Measurements from ENCODE around the gene SCUBE3.

Gene SCUBE3

DNA sequence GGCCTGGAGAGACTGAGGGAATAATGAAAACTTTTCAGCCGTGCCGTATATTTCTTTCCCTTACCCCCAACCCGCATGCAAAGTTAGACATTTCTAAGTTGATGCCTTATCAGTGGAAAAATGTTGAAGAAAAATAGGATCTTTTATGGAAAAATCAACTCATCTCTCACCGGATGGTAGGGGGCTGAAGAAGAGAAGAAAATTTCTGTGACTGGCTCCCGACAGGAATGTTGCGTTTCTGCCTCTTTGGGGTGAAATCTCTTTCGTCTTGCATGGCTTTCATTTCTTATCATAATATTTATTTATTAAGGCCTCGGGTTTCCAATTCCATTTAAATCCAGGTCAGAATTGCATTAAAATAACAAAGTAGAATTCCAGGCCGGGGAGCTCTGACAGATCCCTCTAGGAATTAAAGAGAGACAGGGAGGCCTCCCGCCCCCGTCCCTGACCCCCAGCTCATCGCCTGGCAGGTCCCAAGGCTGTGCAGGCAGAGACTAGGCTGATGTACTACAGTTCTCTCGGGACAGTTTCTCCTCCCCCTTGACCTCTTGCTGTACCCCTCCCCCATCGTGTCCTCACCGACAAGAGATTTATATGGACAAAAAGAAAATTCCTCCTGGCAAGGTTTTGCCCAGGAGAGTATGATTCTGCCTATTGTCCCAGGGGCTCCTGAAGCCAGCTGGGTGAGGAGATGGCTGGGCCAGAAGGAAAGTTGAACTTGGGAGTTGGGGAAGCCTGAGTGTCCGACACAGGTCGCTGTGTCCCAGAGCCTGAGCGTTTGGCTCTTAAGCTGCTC, 1.3 kb downstream of the SCUBE3 start:
- no peak for DNase-seq

DNA sequence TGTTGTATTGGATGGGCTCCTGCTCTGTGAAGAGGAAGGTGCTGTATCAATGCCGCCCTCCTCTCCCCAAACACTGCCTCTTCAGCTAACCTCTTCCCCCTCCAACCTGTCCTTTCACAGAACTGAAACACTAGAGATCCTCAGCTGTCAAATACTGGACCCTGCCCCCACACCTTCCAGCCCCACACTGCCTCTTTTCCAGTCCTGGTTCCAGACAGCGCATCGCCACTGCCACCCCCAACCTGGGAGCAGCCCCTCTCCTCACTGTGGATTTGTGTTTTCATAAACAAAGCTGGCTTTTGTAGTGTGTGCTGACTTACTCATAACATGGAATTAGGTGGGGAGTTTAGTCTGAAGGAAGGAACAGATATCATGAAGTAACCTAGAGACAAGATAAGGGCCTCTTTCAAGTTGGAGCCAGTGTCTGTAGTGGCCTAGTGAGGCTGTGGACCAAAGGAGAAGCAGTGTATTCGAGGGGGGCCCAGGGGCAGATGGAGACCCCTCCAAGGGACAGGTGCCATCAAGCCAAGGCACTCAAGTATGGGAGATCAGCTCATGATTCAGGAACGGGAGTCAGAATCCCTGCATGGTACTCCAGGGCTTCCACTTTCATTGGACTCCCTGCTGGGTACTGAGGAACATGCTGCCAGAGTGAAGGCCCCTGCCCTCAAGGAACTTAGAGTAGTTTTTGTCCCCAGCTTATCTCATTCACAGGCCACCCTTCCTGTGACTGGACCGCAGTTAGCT, 2.1 kb downstream of the SCUBE3 start:
- no peak for DNase-seq

DNA sequence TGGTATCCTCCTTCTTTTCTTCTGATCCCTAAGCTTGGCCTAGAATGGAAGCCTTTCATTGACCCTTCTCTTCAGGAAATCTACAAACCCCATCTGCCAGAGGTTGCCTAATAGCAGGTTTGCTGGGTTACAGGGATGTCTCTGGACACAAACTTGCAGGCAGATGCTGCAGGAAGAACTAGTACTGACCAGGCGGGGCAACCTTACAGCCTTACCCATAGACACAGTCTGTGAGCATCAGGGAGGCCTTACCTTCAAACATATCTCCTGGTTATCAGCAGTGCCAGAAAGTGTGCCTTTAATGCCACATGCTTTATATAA, 2.6 kb downstream of the SCUBE3 start:
- DNase-seq, result no peak

DNA sequence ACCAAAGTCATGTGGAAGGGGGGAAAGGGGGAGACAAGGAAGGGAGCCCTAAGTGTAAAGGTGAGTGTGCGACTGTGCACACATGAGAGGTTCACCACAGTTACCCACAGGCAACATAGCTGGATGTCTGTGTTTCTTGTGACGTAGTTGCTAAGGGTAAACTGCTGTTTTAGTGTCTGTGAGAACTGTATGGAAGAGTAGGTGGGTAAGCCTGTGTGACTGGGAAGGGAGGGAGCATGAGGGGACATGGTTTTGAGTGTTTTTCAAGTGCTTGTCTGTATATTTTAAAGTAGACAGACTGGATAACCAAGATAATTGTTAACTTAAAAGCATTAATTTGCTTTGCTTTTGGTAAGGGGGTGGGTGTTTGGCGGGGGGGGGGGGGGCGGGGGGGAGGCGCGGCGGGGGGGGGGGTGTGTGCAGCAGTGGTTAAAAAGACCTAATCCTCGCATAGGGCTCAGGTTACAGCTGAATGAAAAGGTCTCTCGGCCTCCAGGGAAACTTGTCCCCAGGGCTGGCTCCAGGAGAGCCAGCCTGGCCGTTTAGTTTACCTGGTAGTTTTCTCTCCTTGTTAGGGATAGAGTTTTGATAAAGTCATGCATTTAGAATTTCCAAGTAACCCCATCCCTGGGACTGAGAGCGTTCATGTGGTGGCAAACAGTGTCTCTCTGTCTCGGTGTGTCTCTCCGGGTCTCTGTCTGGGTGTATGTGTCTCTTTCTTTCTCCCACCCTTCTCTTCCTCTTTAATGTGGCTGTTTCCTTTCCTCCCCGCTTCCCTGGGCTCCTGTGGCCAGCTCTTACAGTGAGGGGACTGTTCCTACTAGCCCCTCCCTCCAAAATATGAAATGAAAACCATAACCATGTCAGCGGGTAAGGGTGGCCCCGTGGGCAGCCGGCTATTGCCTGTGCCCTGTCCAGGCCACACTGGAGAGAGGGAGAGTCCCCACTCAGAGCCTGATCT, 3.4 kb downstream of the SCUBE3 start:
- DNase-seq, result no peak

DNA sequence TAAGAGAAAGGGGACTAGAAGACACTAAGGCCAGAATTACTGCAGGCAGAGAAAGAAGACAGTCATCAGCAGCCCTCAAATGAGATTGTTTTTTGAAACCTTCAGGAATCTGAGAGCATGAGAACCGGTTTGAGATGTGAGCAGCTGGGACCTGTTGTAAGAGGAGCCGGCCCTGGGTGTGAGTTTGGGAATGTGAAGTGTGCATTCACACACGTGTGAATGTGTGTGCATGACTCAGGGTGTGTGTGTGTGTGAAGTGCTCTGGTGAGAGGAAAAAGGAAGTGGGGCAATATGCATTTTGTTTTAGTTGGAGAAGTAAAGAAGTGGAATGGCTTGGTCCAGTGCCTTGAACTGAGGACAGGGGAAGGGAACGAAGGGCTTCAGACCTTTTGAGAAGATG, 4.3 kb downstream of the SCUBE3 start:
- DNase-seq, result no peak

DNA sequence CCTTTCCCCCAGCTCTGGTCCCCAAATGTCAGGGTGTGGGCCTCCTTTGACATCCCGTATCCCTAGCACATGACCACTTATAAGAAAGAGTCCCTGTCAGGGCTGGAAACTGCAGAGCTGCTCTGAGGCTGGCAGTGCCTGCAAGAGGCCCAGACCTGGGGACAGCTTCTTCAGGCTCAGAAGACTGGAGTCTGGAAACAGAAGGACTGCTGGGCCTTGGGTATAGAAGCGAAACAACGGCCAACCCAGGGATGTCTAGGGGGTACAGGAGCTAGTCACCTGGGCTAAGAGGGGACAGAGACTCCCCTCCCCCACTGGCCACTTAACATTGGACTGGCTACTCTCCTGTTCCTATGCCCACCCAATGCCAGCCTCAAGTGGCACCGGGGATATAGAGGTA, 4.7 kb downstream of the SCUBE3 start:
- DNase-seq, result no peak

DNA sequence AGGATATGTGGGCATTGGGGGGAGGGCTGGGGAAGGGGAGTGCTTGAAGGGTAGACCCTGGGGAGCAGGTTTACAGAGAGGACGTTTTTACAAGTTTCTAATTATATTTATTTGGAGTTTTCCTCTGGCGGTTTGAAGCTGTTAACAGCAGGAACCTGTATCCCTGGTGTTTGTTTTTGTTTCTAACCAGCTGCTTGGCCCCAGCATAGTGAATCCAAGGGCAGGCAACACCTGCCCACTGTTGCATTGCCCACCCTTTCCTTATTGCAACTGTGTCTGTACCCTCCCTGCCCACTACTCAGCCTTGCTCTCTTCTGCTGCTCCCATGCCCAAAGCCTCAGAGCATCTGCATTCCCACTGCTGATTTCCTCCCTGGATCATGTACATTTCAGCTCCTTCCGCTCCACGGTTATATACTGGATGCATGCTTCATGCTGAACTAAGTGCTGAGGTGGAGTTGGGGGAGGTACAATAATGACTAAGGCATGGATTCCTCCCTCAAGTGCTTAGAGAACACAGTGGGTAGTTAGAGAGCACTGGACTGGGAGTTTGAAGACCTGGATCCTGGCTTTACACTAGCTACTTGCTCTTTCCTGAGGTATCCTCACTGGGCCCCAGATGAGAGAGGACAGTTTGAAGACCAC, 6.0 kb downstream of the SCUBE3 start:
- no peak for DNase-seq

DNA sequence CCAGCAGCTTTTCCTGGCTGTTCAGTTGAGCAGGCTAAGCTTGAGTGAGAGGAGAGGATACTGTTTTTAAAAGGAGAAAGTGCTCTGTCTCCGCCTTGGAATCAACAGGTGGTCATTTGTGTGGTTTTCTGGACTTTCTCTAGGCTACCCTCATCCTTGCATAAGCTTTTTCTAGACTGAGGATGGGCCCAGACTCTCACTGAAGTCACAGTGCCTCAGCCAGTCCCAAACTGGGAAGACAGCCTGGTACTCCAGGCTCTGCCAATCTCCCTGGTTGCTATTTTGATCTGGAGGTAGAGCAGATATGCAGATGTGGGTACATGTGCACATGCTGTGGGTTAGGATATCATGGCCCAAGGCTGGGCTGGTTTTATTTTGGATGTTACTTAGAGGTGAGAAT, 7.0 kb downstream of the SCUBE3 start:
- no peak for DNase-seq

DNA sequence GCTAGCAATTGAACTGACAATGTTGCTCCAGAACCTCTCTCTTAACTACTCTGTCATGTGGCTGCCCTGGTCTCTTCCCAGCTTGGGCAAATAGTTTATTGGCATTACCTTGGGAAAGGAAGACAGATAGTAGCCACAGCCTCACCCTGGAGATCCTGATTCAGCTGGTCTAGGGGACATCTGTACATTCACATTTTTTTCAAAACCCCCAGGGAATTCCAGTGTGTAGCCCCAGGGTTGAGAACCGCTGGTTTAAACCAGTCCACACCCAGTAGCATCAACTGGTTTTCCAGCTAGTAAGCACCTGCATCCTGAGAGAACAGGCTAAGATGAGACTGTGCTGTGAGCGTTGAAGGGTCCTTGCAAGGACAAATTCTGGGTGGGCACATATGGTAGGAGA, 9.6 kb downstream of the SCUBE3 start:
- no peak for DNase-seq

DNA sequence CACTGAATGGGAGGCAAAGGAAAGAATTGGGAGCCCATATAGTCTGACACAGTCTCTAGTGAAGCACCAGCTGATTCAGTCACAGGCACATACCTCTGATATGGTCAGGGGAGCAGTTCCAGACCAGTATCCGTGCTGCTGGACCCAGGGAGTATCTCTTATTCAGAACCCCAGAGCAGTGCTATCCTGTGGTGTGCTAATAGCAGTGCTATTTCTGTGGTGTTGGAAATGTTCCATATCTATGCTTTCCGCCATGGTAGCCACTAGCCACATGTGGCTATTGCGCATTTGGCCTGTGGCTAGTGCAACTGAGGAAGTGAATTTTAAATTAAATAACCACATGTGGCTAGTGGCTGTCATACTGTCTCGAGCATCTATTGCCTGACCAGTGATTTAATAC, 11.0 kb downstream of the SCUBE3 start:
- DNase-seq, result no peak

DNA sequence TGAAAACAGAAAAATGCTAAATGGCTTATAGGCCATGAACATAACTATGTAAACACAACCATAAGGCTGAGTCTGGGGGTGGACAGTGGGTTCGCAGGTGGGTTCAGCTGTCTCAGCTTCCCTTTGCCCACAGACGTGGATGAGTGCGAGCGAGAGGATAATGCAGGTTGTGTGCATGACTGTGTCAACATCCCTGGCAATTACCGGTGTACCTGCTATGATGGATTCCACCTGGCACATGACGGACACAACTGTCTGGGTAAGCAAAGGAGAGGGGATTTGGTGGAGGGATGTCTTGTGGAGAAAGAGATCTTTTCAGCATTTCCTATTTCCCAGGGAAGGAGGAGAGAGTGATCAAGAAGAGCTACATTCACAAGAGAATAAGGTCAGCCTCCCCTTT, 14.7 kb downstream of the SCUBE3 start:
- no peak for DNase-seq

DNA sequence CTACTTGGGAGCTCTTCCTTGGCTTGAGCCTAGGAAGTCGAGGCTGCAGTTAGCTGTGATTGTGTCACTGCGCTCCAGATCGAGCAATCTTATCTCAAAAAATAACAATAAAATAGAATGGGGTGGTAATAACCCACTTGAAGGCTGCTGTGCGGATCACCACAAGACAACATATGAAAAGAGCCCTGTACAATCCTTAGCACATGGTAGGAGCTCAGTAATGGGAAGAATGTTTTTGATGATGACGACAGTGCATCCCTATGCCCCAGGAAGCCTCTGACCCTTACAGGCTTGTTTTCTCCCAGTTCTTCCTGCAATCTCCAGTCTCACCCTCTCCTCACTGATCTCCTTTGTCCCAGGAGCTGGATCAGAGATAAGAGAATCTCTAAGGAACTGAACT, 15.5 kb downstream of the SCUBE3 start:
- DNase-seq, result no peak

DNA sequence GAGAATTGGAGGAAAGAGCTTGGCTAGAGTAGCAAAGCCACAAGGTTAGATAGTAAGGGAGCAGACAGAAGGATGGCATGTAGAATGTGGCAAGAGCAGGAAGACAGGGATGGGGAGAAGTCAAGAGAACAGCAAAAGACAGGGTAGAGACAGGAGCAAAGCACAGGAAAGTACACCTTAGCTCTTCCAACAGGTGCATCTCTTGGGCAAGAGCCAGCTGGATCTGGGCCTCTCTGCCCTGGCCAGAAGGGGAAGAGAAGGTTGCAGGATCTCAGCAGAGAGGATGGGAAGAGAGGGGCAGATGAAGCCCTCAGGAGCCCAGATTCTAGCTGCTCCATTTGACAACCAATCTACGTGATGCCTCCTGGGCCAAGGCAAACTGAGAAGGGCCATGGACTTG, 16.7 kb downstream of the SCUBE3 start:
- no peak for DNase-seq

DNA sequence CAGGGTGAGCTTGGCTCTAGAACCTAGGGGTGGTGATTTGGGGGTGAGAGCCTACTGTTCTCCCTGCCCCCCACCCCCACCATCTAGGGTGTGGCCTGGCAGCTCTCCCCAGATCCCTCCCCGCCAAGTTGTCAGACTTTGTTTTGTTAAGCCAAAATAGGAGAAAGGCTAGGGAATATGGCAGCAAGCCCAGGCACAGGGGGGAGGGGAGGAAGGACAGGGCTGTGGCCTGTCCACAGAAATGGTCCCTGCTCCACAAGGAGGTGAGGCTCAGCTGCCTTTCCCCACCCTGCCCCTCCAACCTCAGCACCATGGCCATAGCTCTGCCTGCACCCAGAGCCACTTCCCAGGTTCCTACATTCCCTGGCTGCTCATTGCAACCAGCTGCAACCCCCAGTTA, 17.2 kb downstream of the SCUBE3 start:
- DNase-seq, result no peak

DNA sequence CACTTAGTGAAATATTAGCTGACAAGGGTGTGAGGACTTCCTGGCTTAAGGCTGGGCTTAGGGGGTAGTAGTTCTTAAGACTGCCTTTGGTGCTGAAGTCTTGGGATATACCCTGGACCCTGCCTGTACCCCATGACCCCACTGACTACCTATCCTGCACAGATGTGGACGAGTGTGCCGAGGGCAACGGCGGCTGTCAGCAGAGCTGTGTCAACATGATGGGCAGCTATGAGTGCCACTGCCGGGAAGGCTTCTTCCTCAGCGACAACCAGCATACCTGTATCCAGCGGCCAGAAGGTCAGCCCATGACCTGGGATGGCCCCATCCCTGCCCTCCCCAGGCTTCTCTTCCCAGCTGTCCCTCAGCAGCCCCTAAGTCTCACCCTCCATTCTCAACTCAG, 17.8 kb downstream of the SCUBE3 start:
- DNase-seq, result no peak

DNA sequence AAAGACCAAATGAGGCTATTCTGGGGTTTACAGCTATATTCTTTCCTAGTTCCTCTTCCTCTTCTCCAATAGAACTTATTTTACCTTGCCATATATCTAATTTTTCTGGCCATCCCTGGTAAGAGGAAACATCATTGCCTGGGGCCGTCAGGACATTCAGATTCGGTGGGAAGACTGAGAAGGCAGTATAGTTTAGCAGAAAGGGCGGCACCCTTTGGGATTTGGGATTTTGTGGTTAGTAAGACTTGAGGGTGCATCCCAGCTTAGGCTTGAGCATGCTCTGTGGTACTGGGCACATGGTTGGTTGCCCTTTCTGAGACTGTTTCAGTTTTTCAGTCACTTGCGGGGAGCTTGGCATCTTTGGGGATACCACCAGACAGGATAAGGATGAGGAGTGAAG, 21.1 kb downstream of the SCUBE3 start:
- no peak for DNase-seq

DNA sequence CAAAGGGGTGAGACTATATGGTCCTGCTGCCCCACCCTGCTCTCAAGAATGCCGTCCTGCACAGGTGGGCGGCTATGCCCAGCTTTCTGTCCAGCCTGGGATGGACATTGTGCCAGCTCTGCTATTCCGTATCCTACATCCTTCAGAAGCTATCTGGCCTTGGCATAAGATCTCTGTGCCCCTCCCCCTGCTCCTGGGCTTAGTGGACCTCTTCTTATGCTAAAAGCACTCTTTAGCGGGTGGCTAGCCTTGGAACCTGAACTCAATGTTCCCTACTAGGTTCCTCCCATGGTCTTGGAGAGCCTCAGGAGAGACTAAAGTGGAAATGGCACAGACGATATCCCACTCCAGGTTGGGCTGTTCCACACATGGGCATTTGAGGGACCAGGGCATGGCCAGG, 22.5 kb downstream of the SCUBE3 start:
- no peak for DNase-seq

DNA sequence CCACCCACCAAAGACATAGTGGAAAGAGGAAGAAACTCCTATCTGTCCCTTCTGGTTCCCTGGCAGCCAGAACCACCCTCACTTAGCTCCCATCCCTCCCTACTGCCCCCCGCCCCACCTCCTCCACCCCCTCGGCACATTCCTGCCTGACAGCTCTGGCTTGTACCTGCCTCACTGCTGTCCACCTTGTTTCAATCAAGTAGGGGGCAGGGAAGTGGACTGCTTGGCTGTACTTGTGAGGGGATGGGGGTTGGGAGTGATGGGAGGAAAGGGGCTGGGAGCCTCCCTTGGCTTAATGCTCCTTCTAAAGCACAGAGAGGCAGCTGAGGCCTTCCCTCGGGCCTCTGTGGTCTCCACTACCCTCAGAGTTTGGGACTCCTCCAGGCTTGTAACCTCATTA, 23.7 kb downstream of the SCUBE3 start:
- DNase-seq, result no peak

DNA sequence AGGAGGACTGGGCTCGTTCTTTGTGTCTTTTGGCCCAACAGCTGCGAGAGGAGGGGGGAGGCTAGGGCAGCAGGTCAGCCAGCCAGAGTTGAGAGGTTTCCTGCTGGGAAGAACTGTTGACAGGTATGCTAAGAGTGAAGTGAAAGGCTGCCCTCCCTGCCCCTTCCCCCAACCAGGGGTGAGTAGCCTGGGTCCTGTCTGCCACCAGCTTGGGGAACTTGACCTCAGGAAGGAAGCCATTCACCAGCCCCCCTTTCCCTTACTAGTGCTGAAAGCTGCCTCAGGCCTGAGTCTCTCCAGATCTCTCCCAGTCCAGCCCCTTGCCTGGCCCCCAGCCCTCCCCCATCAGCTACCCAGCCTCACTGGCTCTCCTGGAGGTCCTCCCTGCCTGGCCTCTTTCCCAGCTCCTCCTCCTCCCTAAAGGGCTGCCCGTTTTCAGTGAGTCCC, 25.1 kb downstream of the SCUBE3 start:
- DNase-seq, result no peak

DNA sequence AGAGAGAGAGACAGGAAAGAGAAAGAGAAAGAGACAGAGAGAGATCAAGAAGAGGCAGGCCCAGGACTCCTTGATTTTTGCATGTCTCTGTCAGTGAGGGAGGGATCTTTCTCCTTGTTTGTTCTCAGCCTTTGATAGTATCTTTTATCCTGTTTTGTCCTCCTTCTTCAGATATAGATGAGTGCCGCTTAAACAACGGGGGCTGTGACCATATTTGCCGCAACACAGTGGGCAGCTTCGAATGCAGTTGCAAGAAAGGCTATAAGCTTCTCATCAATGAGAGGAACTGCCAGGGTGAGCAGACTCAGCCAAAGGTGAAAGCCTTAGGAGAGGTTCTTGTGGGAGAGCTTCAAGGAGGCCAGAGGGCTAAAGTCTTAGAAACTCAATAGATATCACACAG, 25.8 kb downstream of the SCUBE3 start:
- no peak for DNase-seq

DNA sequence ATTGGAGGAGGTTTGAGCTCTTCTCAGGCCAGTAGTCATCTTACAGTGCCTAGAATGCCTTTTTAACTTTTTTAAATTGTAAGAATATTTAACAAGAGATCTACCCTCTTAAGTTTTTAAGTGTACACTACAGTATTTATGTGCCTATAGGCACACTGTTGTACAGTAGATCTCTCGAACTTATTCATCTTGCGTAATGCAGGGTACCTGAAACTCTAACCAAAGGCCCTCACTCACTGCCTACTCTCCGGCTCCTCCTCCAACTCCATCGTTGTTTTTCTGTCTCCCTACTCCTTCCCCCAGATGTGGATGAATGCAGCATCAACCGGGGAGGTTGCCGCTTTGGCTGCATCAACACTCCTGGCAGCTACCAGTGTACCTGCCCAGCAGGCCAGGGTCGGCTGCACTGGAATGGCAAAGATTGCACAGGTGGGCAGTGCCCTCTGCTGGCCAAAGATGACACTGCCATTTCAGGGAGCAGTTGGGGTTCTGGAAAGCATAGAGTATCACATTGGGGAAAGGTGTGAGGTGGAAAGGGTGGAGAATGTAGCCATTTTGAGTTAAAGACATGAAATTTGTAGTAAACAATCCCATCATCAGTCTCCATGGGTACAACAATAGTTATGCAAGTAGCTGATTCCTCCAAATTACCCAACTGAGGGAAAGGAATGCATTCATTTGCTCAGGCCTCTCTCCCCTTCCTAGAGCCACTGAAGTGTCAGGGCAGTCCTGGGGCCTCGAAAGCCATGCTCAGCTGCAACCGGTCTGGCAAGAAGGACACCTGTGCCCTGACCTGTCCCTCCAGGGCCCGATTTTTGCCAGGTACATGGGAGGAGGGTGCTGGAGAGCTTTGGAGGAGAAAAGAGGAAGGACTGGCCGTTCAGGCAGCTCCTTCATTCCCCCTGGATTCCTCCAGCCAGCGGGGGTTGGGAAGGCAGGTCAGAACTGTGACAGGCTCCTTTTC, 27.4 kb downstream of the SCUBE3 start:
- peak; percentile 83 to 84 for DNase-seq

DNA sequence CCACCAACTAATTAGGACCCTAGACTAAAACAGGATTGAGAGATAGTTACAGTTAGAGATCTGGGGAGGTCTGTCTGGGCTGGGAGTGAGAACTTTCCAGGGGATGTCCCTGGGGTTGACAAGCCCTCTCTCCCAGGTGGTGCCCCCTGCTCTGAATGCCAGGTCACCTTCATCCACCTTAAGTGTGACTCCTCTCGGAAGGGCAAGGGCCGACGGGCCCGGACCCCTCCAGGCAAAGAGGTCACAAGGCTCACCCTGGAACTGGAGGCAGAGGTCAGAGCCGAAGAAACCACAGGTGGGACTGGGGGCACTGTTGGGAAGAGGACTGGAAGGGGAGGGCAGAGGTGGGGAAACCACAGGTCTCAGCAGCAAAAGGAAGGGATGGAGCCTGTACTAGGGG, 28.7 kb downstream of the SCUBE3 start:
- DNase-seq, result no peak

All from activated CD4-positive, alpha-beta T cell treated with anti-CD3 and anti-CD28 coated beads, Interleukin-2, amount 50 U/mL, for 48 hours (primary cell).